ENCODE measurements around the gene TOR4A.

The TOR4A gene

GRCh38 chr9:137303151-137303892 lies 25.8 kb downstream of the TOR4A start (continued):
- TF ChIP-seq TSHZ2 (CRISPR knock-in tag; IDR thresholded peaks at IDR 0.05) = no peak
- TF ChIP-seq ZNF8 (CRISPR knock-in tag; IDR thresholded peaks at IDR 0.05) = no peak
- TF ChIP-seq RARB (CRISPR knock-in tag; IDR thresholded peaks at IDR 0.05) = no peak
- TF ChIP-seq CSDC2 (CRISPR knock-in tag; IDR thresholded peaks at IDR 0.05) = no peak
- no peak for TF ChIP-seq ZC3H10 (CRISPR knock-in tag; IDR thresholded peaks at IDR 0.05)

- TF ChIP-seq CSRNP3 (CRISPR knock-in tag; IDR thresholded peaks at IDR 0.05) = no peak
- TF ChIP-seq BACH2 (CRISPR knock-in tag; IDR thresholded peaks at IDR 0.05; ENCODE audit: borderline replicate concordance) = no peak
- TF ChIP-seq ISL1 (CRISPR knock-in tag; IDR thresholded peaks at IDR 0.05) = no peak
- no peak for TF ChIP-seq ARNTL (CRISPR knock-in tag; IDR thresholded peaks at IDR 0.05; ENCODE audit: borderline replicate concordance, low read depth)
- no peak for TF ChIP-seq PATZ1 (CRISPR knock-in tag; IDR thresholded peaks at IDR 0.05; ENCODE audit: borderline replicate concordance)
- ATAC-seq = no peak
Measured at GRCh38 chr9:137303893-137304382, 26.4 kb downstream of the TOR4A start.

- TF ChIP-seq CSRNP3 (CRISPR knock-in tag; IDR thresholded peaks at IDR 0.05) (no peak), PATZ1 (CRISPR knock-in tag; IDR thresholded peaks at IDR 0.05; ENCODE audit: borderline replicate concordance) (no peak), ARNTL (CRISPR knock-in tag; IDR thresholded peaks at IDR 0.05; ENCODE audit: borderline replicate concordance, low read depth) (no peak), ZNF70 (CRISPR knock-in tag; IDR thresholded peaks at IDR 0.05) (no peak), OSR1 (CRISPR knock-in tag; IDR thresholded peaks at IDR 0.05) (no peak), ZNF8 (CRISPR knock-in tag; IDR thresholded peaks at IDR 0.05) (no peak), TCF4 (CRISPR knock-in tag; IDR thresholded peaks at IDR 0.05; ENCODE audit: borderline replicate concordance) (no peak), CSDC2 (CRISPR knock-in tag; IDR thresholded peaks at IDR 0.05) (no peak), ISL1 (CRISPR knock-in tag; IDR thresholded peaks at IDR 0.05) (no peak), RARB (CRISPR knock-in tag; IDR thresholded peaks at IDR 0.05) (no peak), CREB5 (CRISPR knock-in tag; IDR thresholded peaks at IDR 0.05; ENCODE audit: low read depth) (no peak), POU6F1 (CRISPR knock-in tag; IDR thresholded peaks at IDR 0.05; ENCODE audit: borderline replicate concordance, low read depth) (no peak)
- ATAC-seq = 0 out of 3 replicates have a peak, but pooled peaks have one; percentile 5
Measured at GRCh38 chr9:137304383-137305059, 27.0 kb downstream of the TOR4A start.
